Superior temporal gyrus (tissue), 1 donor: ENCODE results near the gene GSTCD.
"Not testable (repeated sequence)": the region's sequence is repeated elsewhere in the genome, so short reads cannot be mapped to it uniquely, and the experiment has no call there.

ENCODE experiments used
- DNase-seq: peaks from one replicate; pipeline ENCODE4 v3.0.0-alpha.2; 2016; ENCODE audit errors: extremely low spot score

The GSTCD gene

DNA sequence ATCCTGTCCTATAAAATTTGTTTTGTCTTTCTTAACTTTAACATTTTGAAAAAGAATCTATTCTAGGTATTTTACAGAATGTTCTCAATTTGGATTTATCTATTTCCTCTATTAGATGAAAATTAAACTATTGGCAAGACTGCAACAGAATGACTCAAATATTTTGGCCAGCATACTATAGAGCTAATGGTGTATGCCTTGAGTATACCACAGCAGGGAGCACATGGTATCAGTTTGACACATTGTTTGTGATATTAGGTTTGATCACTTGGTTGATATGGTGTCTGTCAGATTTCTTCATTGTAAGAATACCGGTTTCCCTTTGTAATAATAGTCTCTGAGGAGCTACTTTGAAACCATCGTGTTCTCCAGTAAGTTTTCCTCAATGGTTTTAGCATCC is 98.9 kb downstream of the GSTCD start:
- no peak for DNase-seq

DNA sequence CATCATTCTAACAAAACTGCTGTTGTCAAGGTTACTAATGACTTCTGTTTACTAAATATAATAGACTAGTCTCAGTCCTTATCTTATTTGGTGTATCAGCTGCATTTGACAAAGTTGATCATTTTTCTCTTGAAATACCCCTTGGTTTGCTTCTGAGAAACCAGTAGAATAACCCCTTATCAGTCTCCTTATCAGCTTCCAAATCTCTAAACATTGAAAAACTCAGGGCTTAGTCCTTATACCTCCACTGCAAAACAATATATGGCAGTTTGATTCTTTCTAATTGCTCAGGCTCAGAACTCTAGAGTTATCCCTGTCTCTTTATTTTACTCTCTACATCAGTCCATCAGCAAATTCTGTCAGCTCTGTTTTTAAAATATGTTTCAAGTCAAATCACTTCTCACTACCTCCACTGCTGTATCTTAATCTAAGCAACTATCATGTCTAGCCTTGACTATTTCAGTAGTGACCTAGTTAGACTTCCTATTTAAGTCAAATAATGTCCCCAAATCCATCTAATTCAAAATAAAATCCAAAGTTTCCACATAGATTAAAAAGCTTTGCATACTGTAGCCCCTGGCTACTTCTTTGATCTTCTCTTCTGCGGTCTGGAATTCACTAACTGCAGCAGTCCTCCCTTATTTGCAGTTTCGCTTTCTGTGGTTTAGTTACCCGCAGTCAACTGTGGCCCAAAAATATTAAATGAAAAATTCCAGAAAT is 99.6 kb downstream of the GSTCD start:
- DNase-seq: no peak

DNA sequence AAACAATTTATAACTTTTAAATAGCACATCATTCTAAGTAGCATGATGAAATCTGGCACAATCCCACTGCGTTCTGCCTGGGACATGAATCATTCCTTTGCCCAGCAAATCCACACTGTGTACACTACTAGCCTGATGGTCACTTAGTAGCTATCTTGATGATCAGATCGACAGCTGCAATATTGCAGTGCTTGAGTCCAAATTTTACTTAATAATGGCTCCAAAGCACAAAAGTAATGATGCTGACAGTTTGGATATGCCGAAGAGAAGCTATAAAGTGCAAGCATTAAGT is 100.1 kb downstream of the GSTCD start:
- no peak for DNase-seq

DNA sequence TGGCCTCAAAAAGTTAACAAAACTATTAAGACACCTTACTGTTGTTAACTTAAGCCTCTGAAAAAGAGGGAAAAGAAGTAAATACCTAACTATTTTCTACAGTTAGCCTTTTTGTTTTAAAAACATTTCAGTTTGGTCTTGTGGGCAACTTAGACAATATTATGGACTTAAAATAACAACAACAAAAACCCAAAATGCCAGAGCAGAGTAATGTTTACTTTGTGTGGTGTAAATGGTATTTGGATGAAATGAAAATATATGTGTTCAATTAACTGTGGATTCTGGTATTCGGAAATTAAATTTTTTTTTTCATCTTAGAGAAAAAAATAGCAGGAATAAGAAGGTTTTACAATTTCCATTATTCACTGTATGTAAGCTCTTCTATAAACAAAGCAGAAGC is 107.1 kb downstream of the GSTCD start:
- DNase-seq: no peak

DNA sequence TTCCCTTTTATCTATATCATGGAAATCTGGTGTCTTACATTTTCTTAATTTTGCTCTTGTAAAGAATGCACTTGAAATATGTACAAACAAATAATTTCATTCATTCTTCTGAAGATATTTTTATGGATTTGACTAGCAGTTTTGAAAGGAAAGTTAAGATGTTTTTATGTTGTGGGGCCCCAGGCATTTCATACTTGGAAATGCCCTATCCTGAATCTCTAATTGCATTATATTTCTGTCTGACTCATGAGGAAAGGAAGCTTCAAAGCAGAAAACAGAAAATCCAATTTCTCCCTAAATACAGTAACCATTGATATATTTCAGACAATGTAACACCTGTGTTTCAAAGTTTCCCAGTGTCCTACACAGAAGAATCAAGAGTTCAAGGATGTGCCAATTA is 113.5 kb downstream of the GSTCD start:
- DNase-seq: no peak

DNA sequence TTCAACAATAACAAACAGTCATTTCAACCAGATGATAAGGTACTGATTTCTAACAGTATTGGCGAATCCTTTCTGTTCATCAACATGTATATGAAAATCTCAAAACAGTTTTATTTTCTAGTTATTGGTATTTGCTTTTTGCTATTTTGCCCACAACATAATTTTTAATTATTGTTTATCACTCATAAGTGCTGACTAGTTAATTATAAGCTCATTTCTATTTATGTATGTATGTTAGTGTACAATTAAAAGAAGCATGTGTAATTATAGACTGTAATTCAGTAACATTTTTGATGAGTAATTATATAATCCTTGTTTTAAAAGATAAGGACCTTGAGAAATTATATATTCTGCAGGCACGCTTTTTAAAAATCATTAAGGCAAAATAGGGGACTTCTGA is 119.5 kb downstream of the GSTCD start:
- DNase-seq: no peak

DNA sequence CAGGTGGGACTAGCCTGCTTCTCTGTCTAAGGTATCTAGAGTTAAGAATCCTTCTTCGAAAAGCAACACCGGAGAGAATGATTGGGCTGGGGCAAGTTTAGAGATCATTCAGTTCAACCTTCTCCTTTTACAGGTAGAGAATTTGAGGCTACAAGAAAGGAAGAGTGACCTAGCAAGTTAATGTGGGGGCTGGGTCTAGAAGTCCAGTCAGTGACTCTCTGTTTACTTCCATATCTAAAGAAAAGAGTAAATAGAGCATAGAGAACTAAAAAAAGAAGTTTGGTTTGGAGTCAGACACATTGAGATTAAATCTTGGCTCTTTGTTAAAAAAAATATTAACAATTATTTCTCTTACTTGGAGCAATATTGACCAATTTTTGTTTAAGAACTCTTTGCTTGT is 122.6 kb downstream of the GSTCD start:
- no peak for DNase-seq

DNA sequence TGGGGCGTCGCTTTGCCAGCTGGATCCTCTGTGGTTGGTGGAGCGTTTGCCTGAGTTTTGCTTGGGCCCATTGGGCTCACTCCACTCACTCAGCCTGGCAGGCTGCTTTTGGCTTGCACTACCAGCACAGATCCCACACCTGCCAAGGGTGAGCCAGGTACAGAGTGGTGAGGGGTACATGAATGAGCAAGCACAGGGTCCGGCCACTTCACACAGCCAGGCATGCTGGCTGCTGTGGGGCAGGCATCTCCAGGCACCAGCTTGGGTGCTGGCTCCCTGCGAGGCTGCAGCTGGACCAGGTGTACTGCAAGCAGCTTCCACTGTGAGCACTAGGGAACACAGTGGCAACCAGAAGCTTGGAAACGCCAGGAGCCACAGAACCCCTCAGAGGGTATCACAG is 126.6 kb downstream of the GSTCD start:
- DNase-seq: no peak

DNA sequence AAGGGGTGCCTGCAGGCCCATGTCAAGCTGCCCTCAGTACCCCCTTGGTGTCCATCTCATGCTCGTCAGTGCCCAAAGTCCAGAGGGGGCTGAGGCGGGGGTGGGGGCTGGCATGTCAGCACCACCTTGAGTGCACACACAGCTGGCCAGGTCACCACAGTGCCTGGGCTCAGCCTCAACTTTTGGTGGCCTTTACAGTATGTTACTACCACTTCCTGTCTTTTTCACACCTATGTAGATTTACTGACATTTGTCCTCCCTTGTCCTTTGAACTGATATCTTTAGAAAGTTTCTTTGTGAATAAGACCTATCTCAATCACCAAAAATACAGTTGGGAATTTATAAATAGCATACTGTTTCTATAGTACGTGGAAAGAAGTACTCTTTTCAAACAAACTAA is 128.0 kb downstream of the GSTCD start:
- no peak for DNase-seq

DNA sequence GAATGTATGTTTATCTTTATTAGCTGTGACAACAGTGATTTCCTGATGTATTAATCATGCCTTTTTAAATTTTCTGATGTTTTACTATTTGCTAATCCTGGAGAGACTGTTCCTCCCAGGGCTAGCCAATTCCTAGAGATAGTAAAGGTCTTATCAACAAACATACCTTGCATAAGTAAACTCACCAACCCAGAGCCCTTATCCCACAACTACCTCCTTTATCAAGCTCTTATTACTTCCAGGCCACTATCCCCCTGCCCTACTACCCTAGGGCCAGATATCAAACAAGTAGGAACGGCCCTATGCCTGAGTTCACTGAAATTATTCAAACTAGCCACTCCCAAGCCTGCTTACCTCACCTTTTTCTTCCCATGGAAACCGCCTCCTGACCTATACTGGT is 128.5 kb downstream of the GSTCD start:
- DNase-seq: no peak

DNA sequence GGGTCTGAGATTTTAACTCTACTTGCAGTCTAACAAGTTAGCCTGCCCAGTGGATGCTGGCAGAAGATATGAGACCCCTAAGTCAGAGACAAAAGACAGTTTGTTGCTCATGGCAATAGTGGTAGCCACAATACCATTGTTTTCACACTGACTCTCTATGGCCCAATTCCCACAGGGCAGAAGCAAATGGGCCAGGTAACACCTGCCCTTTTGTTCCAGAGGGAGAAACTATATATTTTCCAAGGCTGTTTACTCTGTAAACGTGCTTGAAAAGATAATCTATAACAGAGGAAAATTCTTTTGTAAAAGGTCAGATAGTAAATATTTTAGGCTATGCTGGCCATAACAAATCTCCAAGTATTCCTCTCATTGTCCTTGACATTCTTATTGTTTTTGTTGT is 129.5 kb downstream of the GSTCD start:
- DNase-seq: no peak

DNA sequence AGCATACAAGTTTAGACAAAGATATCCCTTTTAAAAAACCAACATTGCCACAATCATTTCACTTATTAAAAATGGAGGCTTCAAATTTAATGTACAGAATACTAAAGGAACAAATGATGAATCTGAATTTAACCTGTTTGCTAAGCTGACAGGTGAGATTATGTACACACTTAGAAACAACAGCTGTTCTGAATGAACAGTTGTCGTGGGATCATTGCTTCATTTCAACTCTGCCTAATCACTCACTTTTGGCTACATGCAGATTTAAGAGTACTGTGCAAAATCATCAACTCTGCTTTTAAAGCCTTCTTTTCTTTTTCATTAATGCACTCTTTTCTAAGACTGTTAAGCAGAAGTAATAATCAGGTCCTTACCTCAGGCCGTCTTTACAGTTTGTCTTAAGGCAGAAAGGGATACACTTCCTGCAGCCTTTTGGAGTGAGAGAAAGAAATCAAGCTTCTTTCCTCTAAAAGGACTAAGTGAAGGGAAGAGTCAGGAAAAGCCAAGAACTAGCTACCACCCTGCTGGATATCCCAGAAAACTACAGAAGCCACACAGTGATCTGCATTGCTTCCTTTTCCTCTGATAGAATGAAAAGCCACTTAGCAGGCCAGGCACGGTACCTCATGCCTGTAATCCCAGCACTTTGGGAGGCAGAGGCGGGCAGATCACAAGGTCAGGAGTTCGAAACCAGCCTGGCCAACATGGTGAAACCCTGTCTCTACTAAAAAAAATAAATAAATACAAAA is 132.0 kb downstream of the GSTCD start:
- no peak for DNase-seq

DNA sequence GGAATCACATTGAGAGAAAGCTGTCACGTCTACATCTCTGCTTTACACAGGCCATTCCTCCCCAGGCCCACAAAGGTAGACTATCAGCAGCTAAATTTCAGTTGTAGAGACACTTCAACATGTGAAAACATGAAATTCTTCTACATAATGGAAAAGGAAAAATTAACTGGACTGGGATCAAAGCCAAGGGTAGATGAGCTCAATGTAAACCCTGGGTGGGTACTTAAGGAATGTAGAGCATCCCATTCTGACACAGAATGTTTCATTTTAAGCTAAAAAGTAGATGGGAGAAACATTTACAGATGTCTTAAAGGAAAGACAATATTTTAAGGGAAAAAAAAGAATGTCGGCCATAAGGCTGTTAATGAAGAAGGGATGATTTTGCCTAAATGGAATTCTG is 135.4 kb downstream of the GSTCD start:
- DNase-seq: no peak

DNA sequence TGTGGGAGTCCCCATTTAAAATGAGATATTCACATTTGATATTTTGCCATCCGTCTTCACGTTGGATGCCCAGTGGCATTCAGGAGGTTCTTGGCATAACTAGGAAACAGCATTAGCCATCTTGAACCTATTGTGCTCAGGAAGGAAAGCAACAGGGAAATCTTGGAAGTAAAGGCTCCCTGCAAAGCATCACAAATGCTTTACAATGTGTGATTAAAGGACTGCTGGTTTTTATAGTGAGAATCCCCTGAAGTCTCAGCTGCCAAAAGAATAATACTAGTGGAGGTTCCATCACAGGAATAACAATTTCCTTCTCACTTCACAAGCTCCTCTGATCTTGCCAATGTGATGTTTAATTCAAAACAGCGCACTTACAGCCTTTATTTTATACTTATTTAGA is 137.0 kb downstream of the GSTCD start:
- DNase-seq: no peak

DNA sequence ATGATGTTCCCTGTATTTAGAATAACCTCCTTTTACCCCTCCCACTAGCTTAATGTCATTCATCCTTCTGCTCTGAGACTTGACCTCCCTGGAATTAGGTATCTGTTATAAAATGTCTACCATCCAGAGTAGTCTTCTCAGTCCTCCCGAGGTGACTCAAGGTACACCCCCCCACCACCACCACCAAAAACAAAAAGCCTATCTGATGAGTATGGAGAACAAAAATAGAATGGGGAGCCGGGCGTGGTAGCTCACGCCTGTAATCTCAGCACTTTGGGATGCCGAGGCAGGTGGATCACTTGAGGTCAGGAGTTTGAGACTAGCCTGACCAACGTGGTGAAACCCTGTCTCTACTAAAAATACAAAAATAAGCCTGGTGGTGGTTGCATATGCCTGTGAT is 139.8 kb downstream of the GSTCD start:
- DNase-seq: not testable (repeated sequence)

DNA sequence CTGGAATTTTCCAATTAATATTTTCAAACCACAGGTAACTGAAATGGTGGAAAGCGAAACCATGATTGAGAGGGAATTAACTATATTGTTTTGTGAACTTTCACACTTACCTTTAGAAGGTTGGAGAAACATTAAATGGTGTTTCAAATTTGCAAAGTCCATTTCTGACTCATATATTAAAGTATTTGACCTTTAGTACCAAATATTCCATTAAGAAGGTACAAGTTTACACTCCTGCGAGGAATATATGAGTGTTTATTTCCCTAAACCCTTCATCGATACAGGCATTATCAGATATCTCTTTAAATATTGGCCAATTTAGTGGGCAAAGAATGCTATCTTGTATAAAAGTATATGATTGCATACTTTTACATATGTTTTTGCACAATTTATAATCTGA is 142.6 kb downstream of the GSTCD start:
- no peak for DNase-seq

DNA sequence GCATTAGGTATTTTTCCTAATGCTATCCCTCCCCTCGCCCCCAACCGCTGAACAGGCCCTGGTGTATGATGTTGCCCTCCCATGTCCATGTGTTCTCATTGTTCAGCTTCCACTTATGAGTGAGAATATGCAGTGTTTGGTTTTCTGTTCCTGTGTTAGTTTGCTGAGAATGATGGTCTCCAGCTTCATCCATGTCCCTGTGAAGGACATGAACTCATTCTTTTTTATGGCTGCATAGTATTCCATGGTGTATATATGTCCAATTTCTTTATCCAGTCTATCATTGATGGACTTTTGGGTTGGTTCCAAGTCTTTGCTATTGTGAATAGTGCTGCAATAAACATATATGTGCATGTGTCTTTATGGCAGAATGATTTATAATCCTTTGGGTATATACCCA is 143.6 kb downstream of the GSTCD start:
- not testable (repeated sequence) for DNase-seq

DNA sequence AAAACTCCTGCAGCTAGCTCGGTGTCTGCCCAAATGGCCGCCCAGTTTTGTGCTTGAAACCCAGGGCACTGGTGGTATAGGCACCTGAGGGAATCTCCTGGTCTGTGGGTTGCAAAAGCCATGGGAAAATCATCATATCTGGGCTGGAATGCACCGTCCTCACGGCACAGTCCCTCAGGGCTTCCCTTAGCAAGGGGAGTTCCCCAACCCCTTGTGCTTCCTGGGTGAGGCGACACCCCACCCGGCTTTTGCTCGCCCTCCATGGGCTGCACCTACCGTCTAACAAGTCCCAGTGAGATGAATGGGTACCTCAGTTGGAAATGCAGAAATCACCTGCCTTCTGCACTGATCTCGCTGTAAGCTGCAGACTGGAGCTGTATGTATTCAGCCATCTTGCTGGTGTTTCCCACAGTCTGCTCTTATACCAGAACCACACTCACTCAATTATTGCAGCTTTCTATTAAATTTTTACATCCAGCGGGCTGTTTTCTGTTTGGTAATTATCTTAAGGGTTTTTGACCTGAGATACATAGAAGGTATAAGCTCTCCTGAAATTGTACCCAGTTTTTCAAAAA is 150.0 kb downstream of the GSTCD start:
- no peak for DNase-seq

DNA sequence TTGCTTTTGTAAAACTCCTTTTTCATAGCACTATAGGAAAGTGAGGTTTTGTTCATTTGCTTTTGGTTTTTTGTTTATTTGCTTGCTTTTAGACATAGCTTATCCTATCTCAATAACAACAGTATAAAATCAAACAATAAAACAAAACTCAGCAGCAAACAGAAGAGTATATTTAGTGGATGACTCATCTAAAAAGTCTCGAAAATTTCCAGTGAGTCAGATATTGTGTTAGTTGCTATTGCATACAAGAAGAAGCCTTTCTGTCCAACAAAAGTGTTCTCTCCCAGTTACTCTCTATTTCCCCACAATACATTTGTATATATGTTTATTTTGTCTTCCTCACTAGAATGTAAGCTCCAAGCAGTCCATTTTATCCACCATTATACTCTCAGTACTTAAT is 150.6 kb downstream of the GSTCD start:
- DNase-seq: no peak

DNA sequence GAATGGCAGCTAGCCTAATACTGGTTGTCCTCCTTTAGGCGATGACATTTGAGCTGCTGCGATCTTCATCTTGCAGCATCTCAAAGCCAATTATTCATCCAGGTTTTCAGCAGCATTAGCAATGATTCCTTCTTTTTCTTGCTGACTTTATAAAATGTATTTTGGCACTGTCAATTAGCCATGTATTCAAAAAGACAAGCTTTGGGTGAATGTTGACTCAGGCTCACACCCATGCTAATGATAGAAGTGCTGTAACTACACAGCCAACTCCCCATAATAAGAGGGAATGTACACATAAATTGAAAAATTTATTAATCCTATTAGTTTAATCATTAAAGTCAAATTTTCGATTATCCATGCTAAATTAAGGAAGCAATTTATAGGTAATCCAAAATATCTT is 162.4 kb downstream of the GSTCD start:
- no peak for DNase-seq

DNA sequence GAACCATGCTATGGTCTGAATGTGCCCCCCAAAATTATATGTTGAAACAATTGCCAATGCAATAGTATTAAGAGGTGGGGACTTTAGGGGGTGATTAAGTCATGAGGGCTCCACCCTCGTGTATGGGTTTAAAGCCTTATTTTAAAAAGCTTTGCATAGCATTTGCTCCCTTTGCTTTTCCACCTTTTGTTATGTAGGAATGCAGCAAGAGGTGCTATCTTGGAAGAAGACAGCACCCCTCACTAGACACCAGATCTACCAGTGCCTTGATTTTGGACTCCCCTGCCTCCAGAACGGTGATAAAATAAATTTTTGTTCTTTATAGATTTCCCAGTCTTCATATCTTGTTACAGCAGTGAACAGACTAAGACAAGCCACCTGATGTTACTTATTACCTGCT is 163.4 kb downstream of the GSTCD start:
- DNase-seq: no peak

DNA sequence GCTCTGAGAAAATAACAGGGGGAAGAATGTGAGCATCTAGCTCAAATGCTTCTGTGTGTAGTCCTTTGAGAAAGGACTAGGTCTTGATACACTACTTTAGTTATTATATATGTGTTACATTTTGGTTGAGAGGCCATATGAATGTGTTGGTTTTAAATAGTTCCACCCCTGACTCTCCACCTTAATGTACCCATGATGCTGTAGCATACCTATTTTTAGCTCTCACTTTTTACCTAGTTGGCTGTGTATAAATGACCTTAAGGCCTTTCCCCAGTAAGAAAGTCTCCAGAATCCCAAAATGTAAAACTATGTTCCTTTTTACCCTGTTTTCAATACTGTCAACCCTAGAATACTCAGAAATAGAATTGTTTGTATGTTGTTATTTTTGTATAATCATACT is 166.6 kb downstream of the GSTCD start:
- DNase-seq: no peak

DNA sequence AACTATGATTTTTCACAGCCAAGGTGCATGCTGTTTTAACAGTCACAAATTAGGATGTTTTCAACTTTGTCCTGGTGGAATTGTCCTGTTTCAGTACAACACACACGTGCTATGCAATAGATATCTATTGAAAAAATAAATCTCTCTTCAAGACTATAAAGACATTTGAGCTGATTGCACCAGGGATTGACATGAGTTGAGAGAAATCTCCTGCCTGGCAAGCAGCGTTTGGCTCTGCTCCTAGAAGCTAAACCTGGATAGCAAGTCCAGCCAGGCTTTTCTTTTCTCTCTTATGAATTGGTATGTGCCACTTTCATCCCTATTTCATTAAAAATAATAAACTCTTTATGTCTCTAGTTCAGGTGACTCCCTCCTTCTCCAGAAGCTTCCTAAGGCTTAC is 170.1 kb downstream of the GSTCD start:
- DNase-seq: no peak

DNA sequence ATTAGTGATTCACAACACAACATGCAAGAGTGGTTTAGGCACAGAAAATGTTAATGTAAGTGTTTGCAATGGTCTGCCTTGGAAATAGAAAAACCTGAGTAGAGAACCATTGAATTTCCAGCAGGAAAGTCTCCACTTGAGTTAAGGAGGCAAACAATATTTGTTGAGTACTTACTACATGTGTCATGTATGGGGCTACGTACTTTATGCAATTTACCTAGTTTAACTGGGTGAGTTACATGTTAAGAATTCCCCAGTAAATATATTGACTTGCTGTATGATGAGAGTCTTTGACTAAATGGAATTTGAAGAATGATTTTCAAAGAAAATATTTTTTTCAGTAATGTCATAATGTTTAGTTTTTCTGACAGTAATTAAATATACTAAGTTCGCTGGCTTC is 178.9 kb downstream of the GSTCD start:
- no peak for DNase-seq
